ENCODE data around the gene DPH6.

Gene DPH6

DNA sequence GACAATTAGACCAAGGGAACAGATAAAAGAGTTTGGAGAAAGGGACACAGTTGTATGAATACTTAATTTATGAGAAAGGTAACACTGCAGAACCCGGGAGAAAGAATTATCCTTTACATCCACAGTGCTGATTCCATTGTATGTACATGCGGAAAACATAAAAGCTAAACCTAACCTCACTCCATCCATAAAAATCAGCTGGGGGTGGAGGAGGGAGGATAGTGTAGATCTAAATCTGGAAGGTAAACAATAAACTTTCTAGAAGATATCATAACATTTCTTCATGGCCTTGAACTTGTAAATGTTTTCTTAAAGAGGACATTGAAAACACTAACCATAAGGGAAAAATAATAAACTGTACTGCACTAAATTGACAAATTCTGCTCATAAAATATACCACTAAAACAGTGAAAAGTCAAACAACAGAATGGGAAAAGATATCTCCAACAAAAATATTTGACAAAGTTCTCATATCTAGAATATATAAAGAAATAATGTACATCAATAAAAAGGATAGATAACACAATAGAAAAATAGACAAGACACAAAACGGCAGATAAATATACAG is 220.5 kb downstream of the DPH6 start:
- no peak for DNase-seq

DNA sequence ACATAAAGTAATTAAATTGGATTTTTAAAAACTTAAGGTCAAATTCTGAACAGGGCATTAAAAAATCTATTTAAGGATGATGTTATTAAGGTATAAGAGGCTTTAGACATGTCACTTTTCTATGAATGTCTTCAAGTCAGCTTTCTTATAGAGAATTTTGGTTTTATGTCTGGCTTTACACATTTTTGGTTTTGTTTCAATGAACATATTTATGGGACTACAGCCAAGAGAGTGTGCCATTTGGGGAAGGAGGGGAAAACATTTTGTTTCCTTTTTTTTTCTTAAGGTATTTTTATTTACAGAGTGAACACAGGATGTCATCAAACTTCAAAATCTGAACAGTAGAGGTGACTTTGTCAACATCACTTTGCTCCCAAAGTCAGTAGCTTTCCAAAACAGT is 222.8 kb downstream of the DPH6 start:
- no peak for DNase-seq

DNA sequence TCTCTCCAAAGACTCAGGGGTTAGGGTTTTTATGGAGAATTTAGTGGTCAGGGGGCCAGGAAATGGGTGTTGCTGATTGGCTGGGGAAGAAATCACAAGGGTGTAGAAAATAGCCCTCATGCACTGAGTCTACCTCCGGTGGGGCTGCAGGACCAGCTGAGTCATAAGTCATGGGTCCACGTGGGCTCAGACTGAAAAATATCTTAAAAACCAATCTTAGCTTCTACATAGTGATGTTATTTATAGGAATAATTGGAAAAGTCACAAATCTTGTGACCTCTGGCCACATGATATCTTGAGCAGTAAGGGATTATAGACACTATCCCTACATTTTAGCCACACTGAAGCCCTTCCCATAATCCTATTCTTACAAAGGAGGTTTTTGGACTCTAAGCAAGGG is 224.0 kb downstream of the DPH6 start:
- no peak for DNase-seq

DNA sequence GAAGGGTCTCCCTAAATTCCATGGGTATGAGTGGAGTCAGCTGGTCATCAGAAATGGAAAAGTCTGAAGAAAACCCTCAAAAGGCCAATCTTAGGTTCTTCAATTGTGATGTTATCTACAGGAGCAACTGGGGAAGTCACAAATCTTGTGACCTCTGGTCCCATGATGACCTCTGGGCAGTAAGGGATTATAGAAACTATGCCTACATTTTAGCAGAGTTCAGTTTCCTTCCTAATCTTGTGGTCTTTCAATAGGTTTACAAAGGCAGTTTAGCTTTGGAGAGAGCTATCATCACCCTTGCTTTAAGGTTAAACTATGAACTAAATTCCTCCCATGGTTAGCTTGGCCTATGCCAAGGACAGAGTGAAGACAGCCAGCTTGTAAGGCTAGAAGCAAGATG is 225.1 kb downstream of the DPH6 start:
- no peak for DNase-seq
